Pancreas (tissue), 10 donors: Measurements from ENCODE around the gene SETD1B. TPM values are rescaled to one million over a fixed set of nuclear protein-coding genes. Genes with fewer than 3 reads are reported as not detected.

ENCODE experiments used
- ATAC-seq, 4 donors: fragments of 200-7000 bp; cut with Tn5 transposase; one replicate each; pipeline versions ENCODE4 v1.8.0 to v1.9.1; 2020; ENCODE audit warnings: mild to moderate bottlenecking in 4 of 4, moderate library complexity in 4 of 4
- DNase-seq, 6 donors: peaks; one replicate each; pipeline ENCODE4 v3.0.0-alpha.2; 2020
- FAIRE-seq: peaks from 2 replicates; lab custom pipeline; 2012; peaks lifted over from hg19 to GRCh38; lab: Jason Lieb, UNC
- H3K27ac ChIP-seq, 4 donors: fragments of 200-600 bp; sonication (generic); 1 replicate in 3 of 4; 2 replicates in 1 of 4; pipeline versions ENCODE4 v1.5.0 to v1.8.0; 2020
- H3K27me3 ChIP-seq, 4 donors: fragments of 200-600 bp; one replicate each; pipeline ENCODE4 v1.8.0; 2021
- H3K36me3 ChIP-seq, 3 donors: fragments of 200-600 bp; sonication (generic) in 1 of 3; one replicate each; pipeline versions ENCODE4 v1.5.0 to v1.8.0; 2020 to 2021
- H3K4me1 ChIP-seq, 3 donors: fragments of 200-600 bp; one replicate each; pipeline ENCODE4 v1.8.0; 2021
- H3K4me3 ChIP-seq, 4 donors: fragments of 200-600 bp; sonication (generic) in 2 of 4; one replicate each; pipeline versions ENCODE4 v1.5.0 to v1.8.0; 2020 to 2021
- H3K9me3 ChIP-seq, 4 donors: fragments of 200-600 bp; one replicate each; pipeline ENCODE4 v1.8.0; 2021
- WGBS, 2 donors: extraction: QIAGEN DNeasy Blood & Tissue Kit; methylation state at CpG; one replicate each; pipeline ENCODE4 v1.1.7; 2013; 5-methylcytosine and 5-hydroxymethylcytosine counted together
- intact Hi-C, 3 donors: fragments of 100-400 bp; cut with DNase I; formaldehyde crosslinking; loops; one replicate each; pipeline versions ENCODE4 v1.11.1 to v1.14.2; 2022
- polyA plus RNA-seq, 2 donors: library from polyadenylated mRNA; stranded (reverse); fragments of 200-250 nt; gene quantifications; one replicate each; pipeline ENCODE4 v1.2.3, GENCODE V29; 2013
- total RNA-seq, 6 donors: library from RNA; stranded (reverse); fragmentation: NEBNext Ultra II Directional in 4 of 6; extraction: Animal tissue kit (Norgen Biotek cat#: 25700) in 4 of 6; gene quantifications; one replicate each; pipeline versions ENCODE4 v1.2.1 to v1.2.4, GENCODE V29; 2021 to 2023
- TF ChIP-seq, protein P1 (sequence below), 4 donors: fragments of 200-600 bp; sonication (generic) in 3 of 4; IDR thresholded peaks; one replicate each; pipeline versions ENCODE4 v1.5.0 to v1.8.0; 2021; ENCODE audit warnings: antibody characterized with exemption in 4 of 4
- donor health status: healthy with polysubstance abuse.
- donor health status: DM: no; HTN: no; CAD: no; lungs with moderate emphysema.
- donor health status: DM: no; HTN: no; CAD: no.
- donor health status: control.
- donor health status: control.
- donor health status: Bipolar disorder and iron deficiency.
- donor health status: DM: yes; HTN: yes; CAD: no.
- donor health status: DM: no; HTN: no; CAD: no.
- donor health status: DM: no; HTN: no; CAD: no.
- donor health status: DM: yes; HTN: yes; CAD: no.

Gene SETD1B
- total and polyA plus RNA-seq, 8 donors = 9.2 to 18.5 (median 12.2) TPM

DNA sequence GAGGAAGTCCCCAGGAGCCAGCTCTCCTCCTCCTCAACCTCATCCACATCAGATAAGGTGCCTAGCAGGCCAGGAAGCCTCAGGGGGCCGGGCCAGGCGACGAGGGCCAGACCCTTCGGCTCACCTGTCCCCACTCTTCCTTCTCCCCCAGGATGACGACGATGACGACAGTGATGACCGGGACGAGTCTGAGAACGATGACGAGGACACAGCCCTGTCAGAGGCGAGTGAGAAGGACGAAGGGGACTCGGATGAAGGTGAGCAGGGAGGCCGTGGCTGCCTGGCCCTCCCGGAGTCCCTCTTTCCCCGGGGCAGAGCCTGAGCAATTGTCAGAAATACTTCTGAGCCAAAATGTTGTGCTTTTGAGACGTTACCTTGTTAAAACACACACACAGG lies 13.8 kb downstream of the SETD1B start:
- no peak overlapping the region for H3K27ac ChIP-seq
- H3K27me3 ChIP-seq = no peaks in the 10 kb centered on the region
- peaks cover 0 to 12% (median 8%) of the 10 kb centered on the region in 3 donors for H3K4me1 ChIP-seq
- 92 to 93% methylated on average over 18 of the region's 18 CpGs for WGBS, 2 donors
- TF ChIP-seq, protein P1, sequence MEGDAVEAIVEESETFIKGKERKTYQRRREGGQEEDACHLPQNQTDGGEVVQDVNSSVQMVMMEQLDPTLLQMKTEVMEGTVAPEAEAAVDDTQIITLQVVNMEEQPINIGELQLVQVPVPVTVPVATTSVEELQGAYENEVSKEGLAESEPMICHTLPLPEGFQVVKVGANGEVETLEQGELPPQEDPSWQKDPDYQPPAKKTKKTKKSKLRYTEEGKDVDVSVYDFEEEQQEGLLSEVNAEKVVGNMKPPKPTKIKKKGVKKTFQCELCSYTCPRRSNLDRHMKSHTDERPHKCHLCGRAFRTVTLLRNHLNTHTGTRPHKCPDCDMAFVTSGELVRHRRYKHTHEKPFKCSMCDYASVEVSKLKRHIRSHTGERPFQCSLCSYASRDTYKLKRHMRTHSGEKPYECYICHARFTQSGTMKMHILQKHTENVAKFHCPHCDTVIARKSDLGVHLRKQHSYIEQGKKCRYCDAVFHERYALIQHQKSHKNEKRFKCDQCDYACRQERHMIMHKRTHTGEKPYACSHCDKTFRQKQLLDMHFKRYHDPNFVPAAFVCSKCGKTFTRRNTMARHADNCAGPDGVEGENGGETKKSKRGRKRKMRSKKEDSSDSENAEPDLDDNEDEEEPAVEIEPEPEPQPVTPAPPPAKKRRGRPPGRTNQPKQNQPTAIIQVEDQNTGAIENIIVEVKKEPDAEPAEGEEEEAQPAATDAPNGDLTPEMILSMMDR (IDR thresholded peaks at IDR 0.05) = no peak
- DNase-seq (peak in 1 of 6 donors; percentile 51), FAIRE-seq (no peak), ATAC-seq (no peak)
- H3K4me3 ChIP-seq = no peak overlapping the region
- no peaks in the 10 kb centered on the region for H3K9me3 ChIP-seq
- intact Hi-C loops = no loop called here
- H3K36me3 ChIP-seq = peaks cover 12 to 69% (median 40%) of the 10 kb centered on the region in 3 donors

DNA sequence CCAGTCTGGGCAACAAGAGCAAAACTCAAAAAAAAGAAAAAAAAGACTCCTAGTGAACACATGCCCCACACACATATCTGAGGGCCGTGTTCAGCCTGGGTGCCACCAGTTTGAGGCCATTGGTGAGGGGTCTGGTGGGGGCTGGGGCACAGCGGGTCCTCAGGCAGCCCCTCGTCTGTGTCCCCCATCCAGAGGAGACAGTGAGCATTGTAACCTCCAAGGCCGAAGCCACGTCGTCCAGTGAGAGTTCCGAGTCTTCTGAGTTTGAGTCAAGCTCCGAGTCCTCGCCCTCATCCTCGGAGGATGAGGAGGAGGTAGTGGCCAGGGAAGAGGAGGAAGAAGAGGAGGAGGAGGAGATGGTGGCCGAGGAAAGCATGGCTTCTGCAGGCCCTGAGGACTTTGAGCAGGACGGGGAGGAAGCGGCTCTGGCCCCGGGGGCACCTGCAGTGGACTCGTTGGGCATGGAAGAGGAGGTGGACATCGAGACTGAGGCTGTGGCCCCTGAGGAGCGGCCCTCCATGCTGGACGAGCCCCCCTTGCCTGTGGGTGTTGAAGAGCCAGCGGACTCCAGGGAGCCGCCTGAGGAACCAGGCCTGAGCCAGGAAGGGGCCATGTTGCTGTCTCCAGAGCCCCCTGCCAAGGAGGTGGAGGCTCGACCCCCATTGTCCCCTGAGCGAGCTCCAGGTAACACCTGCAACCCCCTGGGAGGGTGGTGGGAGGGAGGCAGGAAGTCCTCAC lies 15.6 kb downstream of the SETD1B start:
- Histone ChIP-seq H3K9me3 (no peaks in the 10 kb centered on the region), H3K27me3 (no peaks in the 10 kb centered on the region), H3K4me1 (no peaks in the 10 kb centered on the region), H3K4me3 (no peak overlapping the region), H3K27ac (no peak overlapping the region), H3K36me3 (peaks cover 12 to 81% (median 51%) of the 10 kb centered on the region in 3 donors)
- intact Hi-C loops = no loop called here
- TF ChIP-seq, protein P1 (IDR thresholded peaks at IDR 0.05) = no peak
- ATAC-seq (no peak), DNase-seq (peak in 1 of 6 donors; percentile 70), FAIRE-seq (no peak)
- WGBS, 2 donors = 89 to 93% methylated on average over 22 of the region's 22 CpGs

DNA sequence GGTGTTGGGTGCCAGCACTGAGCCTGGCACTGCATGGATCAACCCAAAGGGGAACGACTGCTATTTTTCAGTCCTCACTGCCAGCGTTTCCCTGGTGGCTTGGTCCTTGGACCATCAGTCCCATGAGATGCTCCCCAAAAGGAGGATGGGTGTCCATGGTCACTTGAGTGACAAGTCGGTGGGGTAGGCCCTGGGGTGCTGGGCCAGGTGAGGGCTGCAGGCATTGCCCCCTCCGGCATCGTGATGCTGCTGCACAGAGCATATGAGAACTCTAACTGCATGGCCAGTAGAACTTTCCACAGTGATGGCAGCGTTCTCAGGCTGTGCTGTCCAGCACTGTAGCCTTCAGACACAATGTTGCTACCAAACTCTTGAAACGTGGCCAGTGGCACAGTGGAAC lies 16.2 kb downstream of the SETD1B start:
- Histone ChIP-seq H3K27me3 (no peaks in the 10 kb centered on the region), H3K9me3 (no peaks in the 10 kb centered on the region), H3K27ac (no peak overlapping the region), H3K4me1 (no peaks in the 10 kb centered on the region), H3K36me3 (peaks cover 11 to 79% (median 51%) of the 10 kb centered on the region in 3 donors), H3K4me3 (no peak overlapping the region)
- TF ChIP-seq, protein P1 (IDR thresholded peaks at IDR 0.05) = no peak
- ATAC-seq (no peak), DNase-seq (peak in 1 of 6 donors; percentile 48), FAIRE-seq (no peak)
- intact Hi-C loops = no loop called here
- 85 to 87% methylated on average over 7 of the region's 7 CpGs for WGBS, 2 donors

DNA sequence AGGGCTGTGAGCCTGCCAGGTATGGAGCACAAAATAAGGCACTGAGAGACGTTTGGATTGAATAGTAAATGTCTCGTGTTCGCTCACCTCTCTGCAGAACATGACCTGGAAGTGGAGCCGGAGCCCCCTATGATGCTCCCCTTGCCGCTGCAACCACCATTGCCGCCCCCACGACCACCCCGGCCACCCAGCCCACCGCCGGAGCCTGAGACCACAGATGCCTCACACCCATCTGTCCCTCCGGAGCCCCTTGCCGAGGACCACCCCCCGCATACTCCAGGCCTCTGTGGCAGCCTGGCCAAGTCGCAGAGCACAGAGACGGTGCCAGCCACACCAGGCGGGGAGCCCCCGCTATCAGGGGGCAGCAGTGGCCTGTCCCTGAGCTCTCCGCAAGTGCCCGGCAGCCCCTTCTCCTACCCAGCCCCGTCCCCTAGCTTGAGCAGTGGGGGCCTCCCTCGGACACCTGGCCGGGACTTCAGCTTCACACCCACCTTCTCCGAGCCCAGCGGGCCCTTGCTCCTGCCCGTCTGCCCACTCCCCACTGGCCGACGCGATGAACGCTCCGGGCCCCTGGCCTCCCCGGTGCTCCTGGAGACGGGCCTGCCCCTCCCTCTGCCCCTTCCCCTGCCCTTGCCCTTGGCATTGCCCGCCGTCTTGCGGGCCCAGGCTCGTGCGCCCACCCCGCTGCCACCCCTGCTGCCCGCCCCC lies 18.7 kb downstream of the SETD1B start:
- Histone ChIP-seq H3K27ac (no peak overlapping the region), H3K36me3 (peaks cover 5 to 71% (median 44%) of the 10 kb centered on the region in 3 donors), H3K4me1 (no peaks in the 10 kb centered on the region), H3K27me3 (no peaks in the 10 kb centered on the region), H3K9me3 (no peaks in the 10 kb centered on the region), H3K4me3 (no peak overlapping the region)
- DNase-seq = peak in 2 of 6 donors; percentile 34 to 73
- no peak for ATAC-seq
- intact Hi-C loops = no loop called here
- FAIRE-seq = no peak
- TF ChIP-seq, protein P1 (IDR thresholded peaks at IDR 0.05) = no peak
- WGBS, 2 donors = 91 to 92% methylated on average over 38 to 39 of the region's 39 CpGs
